Liver (tissue), 9 donors: ENCODE data around the gene SUPT16H. TPM values are rescaled to one million over a fixed set of nuclear protein-coding genes. Genes with fewer than 3 reads are reported as not detected.
A peak's percentile ranks its signal among the peaks of the same experiment; 100 is the strongest.

Experiments
- DNase-seq: peaks from one replicate; pipeline ENCODE4 v3.0.0-alpha.2; 2017; ENCODE audit warnings: low spot score
- H3K27ac ChIP-seq, 2 donors: one replicate each; pipeline ENCODE4 v1.7.0; 2013; ENCODE audit warnings: inconsistent platforms in 2 of 2, low read length in 2 of 2, control low read depth in 1 of 2, low read depth in 1 of 2, mild to moderate bottlenecking in 1 of 2
- H3K27me3 ChIP-seq, 4 donors: one replicate each; pipeline versions ENCODE4 v1.6.1 to v1.7.0; 2013; ENCODE audit warnings: low read length in 3 of 4, inconsistent platforms in 1 of 4, mild to moderate bottlenecking in 1 of 4, moderate library complexity in 1 of 4; ENCODE audit not compliant: control insufficient read depth in 4 of 4, insufficient read depth in 4 of 4
- H3K36me3 ChIP-seq, 4 donors: one replicate each; pipeline versions ENCODE4 v1.6.1 to v1.7.0; 2013; ENCODE audit warnings: low read length in 3 of 4, mild to moderate bottlenecking in 3 of 4, low read depth in 1 of 4, moderate library complexity in 1 of 4; ENCODE audit not compliant: control insufficient read depth in 4 of 4, insufficient read depth in 3 of 4
- H3K4me1 ChIP-seq, 4 donors: one replicate each; pipeline versions ENCODE4 v1.6.1 to v1.7.0; 2013; ENCODE audit warnings: low read length in 3 of 4, mild to moderate bottlenecking in 3 of 4, moderate library complexity in 1 of 4; ENCODE audit not compliant: control insufficient read depth in 4 of 4, insufficient read depth in 4 of 4
- H3K4me3 ChIP-seq, 3 donors: one replicate each; pipeline versions ENCODE4 v1.6.1 to v1.7.0; 2013; ENCODE audit warnings: low read length in 3 of 3, control low read depth in 1 of 3, low read depth in 1 of 3, mild to moderate bottlenecking in 1 of 3
- H3K9ac ChIP-seq, 2 donors: one replicate each; pipeline ENCODE4 v1.7.0; 2013; ENCODE audit warnings: low read length in 2 of 2, mild to moderate bottlenecking in 2 of 2, moderate library complexity in 2 of 2, control low read depth in 1 of 2, low read depth in 1 of 2
- H3K9me3 ChIP-seq, 4 donors: one replicate each; pipeline versions ENCODE4 v1.6.1 to v1.7.0; 2013; ENCODE audit warnings: low read length in 3 of 4; ENCODE audit not compliant: control insufficient read depth in 4 of 4
- ATF3 ChIP-seq: IDR thresholded peaks from 2 replicates; pipeline ENCODE4 v1.6.1; 2016; ENCODE audit warnings: antibody characterized with exemption
- CTCF ChIP-seq: fragments of 150-350 bp; IDR thresholded peaks from 2 replicates; pipeline ENCODE4 v1.5.1; 2017; ENCODE audit warnings: improper control_type of control experiment, low read depth, low read length; ENCODE audit not compliant: missing input control
- EGR1 ChIP-seq, 2 donors: IDR thresholded peaks; 2 replicates each; pipeline ENCODE4 v1.6.1; 2016 to 2018; ENCODE audit warnings: antibody characterized with exemption in 2 of 2, low read depth in 2 of 2
- FOXA1 ChIP-seq: IDR thresholded peaks from 2 replicates; pipeline ENCODE4 v1.6.1; 2016; ENCODE audit warnings: antibody characterized with exemption
- FOXA2 ChIP-seq: IDR thresholded peaks from 2 replicates; pipeline ENCODE4 v1.6.1; 2016; ENCODE audit warnings: antibody characterized with exemption
- GABPA ChIP-seq, 2 donors: IDR thresholded peaks in 1 of 2; conservative IDR thresholded peaks in 1 of 2; 2 replicates each; pipeline ENCODE4 v1.6.1; 2016; ENCODE audit warnings: antibody characterized with exemption in 2 of 2, mild to moderate bottlenecking in 1 of 2, moderate library complexity in 1 of 2
- HNF4A ChIP-seq, 2 donors: conservative IDR thresholded peaks; 2 replicates each; pipeline ENCODE4 v1.6.1; 2016; ENCODE audit warnings: antibody characterized with exemption in 2 of 2, mild to moderate bottlenecking in 2 of 2
- HNF4G ChIP-seq: IDR thresholded peaks from 2 replicates; pipeline ENCODE4 v1.6.1; 2016; ENCODE audit warnings: antibody characterized with exemption
- JUND ChIP-seq, 2 donors: IDR thresholded peaks; 2 replicates each; pipeline ENCODE4 v1.6.1; 2016; ENCODE audit warnings: antibody characterized with exemption in 2 of 2
- MAX ChIP-seq: IDR thresholded peaks from 2 replicates; pipeline ENCODE4 v1.6.1; 2016; ENCODE audit warnings: antibody characterized with exemption
- NR2F2 ChIP-seq: IDR thresholded peaks from 2 replicates; pipeline ENCODE4 v1.6.1; 2016; ENCODE audit warnings: antibody characterized with exemption
- RAD21 ChIP-seq, 2 donors: IDR thresholded peaks; 2 replicates each; pipeline ENCODE4 v1.6.1; 2016; ENCODE audit warnings: antibody characterized with exemption in 2 of 2, mild to moderate bottlenecking in 2 of 2
- REST ChIP-seq: IDR thresholded peaks from 2 replicates; pipeline ENCODE4 v1.6.1; 2016; ENCODE audit warnings: antibody characterized with exemption, mild to moderate bottlenecking
- RXRA ChIP-seq, 2 donors: IDR thresholded peaks; 2 replicates each; pipeline ENCODE4 v1.6.1; 2017 to 2018; ENCODE audit warnings: antibody characterized with exemption in 2 of 2, mild to moderate bottlenecking in 1 of 2
- SP1 ChIP-seq: IDR thresholded peaks from 2 replicates; pipeline ENCODE4 v1.6.1; 2018; ENCODE audit warnings: antibody characterized with exemption, mild to moderate bottlenecking
- TAF1 ChIP-seq: conservative IDR thresholded peaks from 2 replicates; pipeline ENCODE4 v1.6.1; 2016; ENCODE audit warnings: antibody characterized with exemption, mild to moderate bottlenecking
- YY1 ChIP-seq: IDR thresholded peaks from 2 replicates; pipeline ENCODE4 v1.6.1; 2016; ENCODE audit warnings: antibody characterized with exemption, mild to moderate bottlenecking
- ZBTB33 ChIP-seq: IDR thresholded peaks from 2 replicates; pipeline ENCODE4 v1.6.1; 2016; ENCODE audit warnings: antibody characterized with exemption
- WGBS: extraction: QIAGEN DNeasy Blood & Tissue Kit; methylation state at CpG from one replicate; pipeline ENCODE4 v1.1.7; 2013; 5-methylcytosine and 5-hydroxymethylcytosine counted together
- polyA plus RNA-seq, 2 donors: library from polyadenylated mRNA; stranded (reverse) in 1 of 2; unstranded in 1 of 2; fragments of 200-250 nt in 1 of 2; fragments of >200 nt in 1 of 2; fragmentation: Nextera tagmentation in 1 of 2; extraction: Ambion mirVana in 1 of 2; gene quantifications; one replicate each; pipeline versions ENCODE4 v1.2.1 to v1.2.3, GENCODE V29; 2013 to 2015
- total RNA-seq, 2 donors: library from RNA; depleted of rRNA; stranded (reverse); fragments of >200 nt; gene quantifications; one replicate each; pipeline ENCODE4 v1.2.3, GENCODE V29; 2014
- donor health status: healthy.
- donor health status: healthy.
- donor health status: healthy.
- donor health status: healthy.
- donor health status: healthy.

The SUPT16H gene
- total and polyA plus RNA-seq, 4 donors: 18.6 to 51.6 (median 23.9) TPM

- Histone ChIP-seq H3K4me1 (peaks cover 0 to 11% (median 7%) of the 10 kb centered on the region in 4 donors), H3K4me3 (peak overlapping the region; percentile 20 to 22 (median 21)), H3K27me3 (no peaks in the 10 kb centered on the region), H3K27ac (peak overlapping the region; percentile 77 to 85), H3K9ac (peak overlapping the region in 1 of 2 donors; percentile 66), H3K9me3 (no peaks in the 10 kb centered on the region), H3K36me3 (no peaks in the 10 kb centered on the region)
- TF ChIP-seq HNF4A (conservative IDR thresholded peaks at IDR 0.05) (no peak), YY1 (no peak)
- DNase-seq: no peak
- WGBS: 74% methylated on average over 8 of the region's 8 CpGs
Measured at GRCh38 chr14:21309238-21309636, 74.6 kb downstream of the SUPT16H start.

- peaks cover 0 to 11% (median 7%) of the 10 kb centered on the region in 4 donors for H3K4me1 ChIP-seq
- H3K36me3 ChIP-seq: no peaks in the 10 kb centered on the region
- peak overlapping the region; percentile 87 to 99 for H3K27ac ChIP-seq
- H3K27me3 ChIP-seq: no peaks in the 10 kb centered on the region
- H3K9ac ChIP-seq: peak overlapping the region in 1 of 2 donors; percentile 97
- H3K4me3 ChIP-seq: peak overlapping the region; percentile 46 to 75 (median 71)
- H3K9me3 ChIP-seq: no peaks in the 10 kb centered on the region
- TF ChIP-seq EGR1 (IDR thresholded peaks at IDR 0.05; ENCODE audit: low read depth in 2 of 2) (peak; percentile 69 to 75), FOXA2 (peak; percentile 14), GABPA (IDR thresholded peaks at IDR 0.05 in 1 of 2, conservative IDR thresholded peaks at IDR 0.05 in 1 of 2) (peak in 1 of 2 donors; percentile 73), CTCF (no peak), SP1 (peak; percentile 84), ZBTB33 (no peak), REST (peak; percentile 76), ATF3 (peak; percentile 23), JUND (IDR thresholded peaks at IDR 0.05) (peak; percentile 33 to 35), YY1 (peak; percentile 99), HNF4A (conservative IDR thresholded peaks at IDR 0.05) (peak; percentile 73 to 75), TAF1 (peak; percentile 86), RXRA (IDR thresholded peaks at IDR 0.05) (peak; percentile 84 to 91), HNF4G (peak; percentile 18), FOXA1 (peak; percentile 34), NR2F2 (no peak), RAD21 (IDR thresholded peaks at IDR 0.05) (peak in 1 of 2 donors; percentile 15), MAX (peak; percentile 90)
- 1% methylated on average over 16 of the region's 16 CpGs for WGBS
- peak; percentile 71 for DNase-seq
Measured at GRCh38 chr14:21308479-21309237, 75.2 kb downstream of the SUPT16H start.
